HG02981 (cell line): ENCODE results near the gene PIEZO2.

Experiments used
- ATAC-seq: cut with Tn5 transposase; IDR thresholded peaks from one replicate; pipeline ENCODE4 v1.9.1; 2021; ENCODE audit warnings: mild to moderate bottlenecking, moderate library complexity; ENCODE audit not compliant: unreplicated experiment

Gene PIEZO2

DNA sequence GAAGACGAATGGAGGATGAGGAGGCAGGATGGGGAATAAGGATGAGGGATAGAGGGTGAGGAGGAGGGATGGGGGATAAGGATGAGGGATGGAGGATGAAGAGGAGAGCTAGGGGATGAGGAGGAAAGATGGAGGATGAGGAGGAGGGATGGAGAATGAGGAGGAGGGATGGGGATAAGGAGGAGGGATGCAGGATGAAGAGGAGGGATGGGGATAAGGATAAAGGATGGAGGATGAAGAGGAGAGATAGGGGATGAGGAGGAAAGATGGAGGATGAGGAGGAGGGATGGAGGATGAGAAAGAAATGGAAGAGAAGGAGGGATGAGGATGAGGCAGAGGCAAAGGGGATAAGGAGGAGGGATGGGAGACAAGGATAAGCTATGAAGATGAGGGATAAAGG lies 393.5 kb downstream of the PIEZO2 start:
- ATAC-seq = no peak

DNA sequence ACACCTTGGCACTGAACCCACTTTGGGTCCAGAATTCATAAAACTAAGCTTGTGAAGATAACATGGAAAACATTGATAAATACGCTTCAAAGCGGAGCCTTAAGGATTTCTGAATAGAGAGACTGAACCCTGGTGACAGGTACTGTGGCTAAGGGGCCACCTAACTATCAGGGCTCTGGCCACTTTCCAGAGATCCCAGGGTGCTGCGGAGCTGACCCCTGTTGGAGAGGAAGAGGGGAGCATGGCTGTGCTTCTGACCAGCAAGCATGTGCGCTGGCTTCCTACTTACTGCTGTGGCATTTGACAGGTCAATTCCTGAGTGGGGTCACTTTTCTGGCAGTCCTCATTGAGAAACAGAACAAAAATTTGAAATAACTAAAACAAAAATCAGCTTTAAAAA lies 395.2 kb downstream of the PIEZO2 start:
- ATAC-seq = no peak

DNA sequence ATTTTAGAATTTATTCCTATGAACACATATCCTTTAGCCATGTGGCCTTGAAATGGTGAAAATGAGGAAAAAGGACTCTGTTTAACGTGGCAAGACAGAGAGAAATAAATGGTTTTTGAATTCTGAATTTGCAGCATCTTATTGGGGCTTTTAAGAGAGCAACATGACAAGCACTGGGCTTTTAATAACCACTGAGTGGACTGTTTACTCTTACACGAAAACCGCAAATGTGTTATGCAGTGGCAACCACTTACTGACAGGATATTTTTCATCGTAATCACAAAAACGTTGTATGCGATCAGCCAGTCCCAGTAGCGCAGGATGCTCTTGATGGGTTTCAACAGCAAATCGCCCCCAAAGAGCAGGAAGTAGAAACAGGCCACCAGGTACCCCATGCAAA lies 397.0 kb downstream of the PIEZO2 start:
- no peak for ATAC-seq

DNA sequence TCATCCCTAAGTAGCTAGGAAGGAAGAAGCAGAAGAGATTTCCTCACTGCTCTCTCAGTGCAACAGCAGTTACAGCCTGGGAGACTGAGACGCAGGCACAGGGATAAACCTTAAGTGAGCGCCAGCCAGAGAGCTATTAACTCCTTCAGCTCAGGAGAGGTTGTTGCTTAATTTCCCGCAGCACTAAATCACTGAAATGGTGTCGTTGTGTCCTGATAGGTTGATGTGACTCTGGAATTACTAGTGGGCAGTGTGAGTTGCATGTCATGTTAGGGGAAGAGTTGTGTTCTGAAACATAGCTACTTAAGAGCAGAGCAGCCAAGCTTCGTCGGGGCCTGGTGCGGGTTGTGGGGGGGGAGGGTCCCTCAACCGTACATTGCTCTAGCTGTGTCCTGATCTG lies 397.7 kb downstream of the PIEZO2 start:
- ATAC-seq = no peak

DNA sequence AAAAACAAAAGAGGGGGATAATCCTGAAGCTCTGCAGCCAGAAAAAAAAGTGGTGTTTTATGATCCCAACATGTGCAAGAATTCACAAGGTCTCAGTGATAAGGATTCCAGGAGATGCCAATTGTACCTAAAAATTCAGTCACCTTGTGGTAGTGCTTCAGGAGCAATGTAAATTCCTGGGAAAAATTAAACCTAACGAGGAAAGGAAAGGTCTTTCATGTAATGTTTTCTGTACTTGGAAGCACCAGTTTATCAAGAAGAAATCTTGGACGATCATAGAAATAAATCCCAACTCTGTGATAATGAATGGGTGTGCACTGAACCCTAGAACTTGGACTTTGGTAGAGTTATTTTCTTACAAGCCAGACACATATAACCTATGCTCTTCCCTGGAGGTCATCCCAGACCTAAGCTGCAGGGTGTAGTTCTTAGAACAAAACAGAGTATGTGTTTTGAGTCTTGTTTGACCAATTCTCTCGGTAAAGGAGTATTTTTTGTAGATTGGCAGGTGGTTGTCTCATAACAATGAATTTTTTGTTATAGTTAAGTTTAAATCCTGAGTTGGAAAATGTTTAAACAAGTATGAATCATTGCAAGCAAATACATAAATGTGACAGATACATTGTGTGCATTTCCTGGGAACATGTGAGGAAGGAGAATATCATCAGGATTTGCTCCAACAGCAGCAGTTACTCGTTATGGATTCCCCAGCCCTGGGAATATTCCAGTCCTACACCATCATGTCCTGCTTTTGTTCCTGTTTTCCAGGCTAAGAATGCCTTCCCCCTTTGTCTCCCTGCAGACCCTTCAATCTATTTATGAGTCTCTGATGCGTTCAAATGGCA lies 399.0 kb downstream of the PIEZO2 start:
- ATAC-seq = no peak

- no peak for ATAC-seq
Measured at GRCh38 chr18:10748641-10749040, 400.7 kb downstream of the PIEZO2 start.

GRCh38 chr18:10745971-10746370 lies 403.4 kb downstream of the PIEZO2 start:
- no peak for ATAC-seq

DNA sequence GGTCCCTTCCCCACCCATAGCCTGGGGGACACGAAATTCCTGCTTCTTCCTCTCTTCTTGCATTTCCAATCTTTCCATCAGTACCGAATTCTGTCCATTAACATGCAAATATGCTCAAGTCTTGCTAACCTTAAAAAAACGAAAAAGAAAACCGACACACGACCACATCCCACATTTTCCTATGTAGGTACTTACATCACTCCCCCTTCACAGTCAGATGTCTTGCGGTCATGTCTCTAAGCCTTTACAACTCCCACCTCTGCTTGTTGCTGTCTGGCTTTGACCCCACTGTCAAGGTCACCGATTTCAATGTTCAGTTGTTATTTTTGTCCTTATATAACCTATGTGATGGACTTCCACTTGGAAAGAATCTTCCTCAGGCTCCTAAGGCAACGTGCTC lies 404.1 kb downstream of the PIEZO2 start:
- ATAC-seq = no peak

- no peak for ATAC-seq
Measured at GRCh38 chr18:10743766-10744165, 405.6 kb downstream of the PIEZO2 start.

DNA sequence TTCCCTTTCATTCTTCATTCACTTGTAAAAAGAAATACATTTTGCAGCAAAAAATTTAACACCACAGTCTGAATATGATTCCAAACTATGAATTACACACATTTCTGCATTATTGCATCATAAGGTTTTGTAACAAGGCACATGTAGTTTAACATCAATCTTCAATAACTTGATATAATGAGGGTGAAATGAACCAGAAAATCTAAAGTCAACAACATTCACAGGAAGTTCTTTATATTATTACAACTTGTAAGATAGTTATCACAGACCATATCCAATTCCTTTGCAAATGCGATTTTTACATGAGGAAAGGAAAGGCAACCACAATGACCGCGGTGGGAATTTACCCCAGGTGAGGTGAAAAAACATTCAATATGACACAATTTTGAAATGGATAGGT lies 410.2 kb downstream of the PIEZO2 start:
- ATAC-seq = no peak

DNA sequence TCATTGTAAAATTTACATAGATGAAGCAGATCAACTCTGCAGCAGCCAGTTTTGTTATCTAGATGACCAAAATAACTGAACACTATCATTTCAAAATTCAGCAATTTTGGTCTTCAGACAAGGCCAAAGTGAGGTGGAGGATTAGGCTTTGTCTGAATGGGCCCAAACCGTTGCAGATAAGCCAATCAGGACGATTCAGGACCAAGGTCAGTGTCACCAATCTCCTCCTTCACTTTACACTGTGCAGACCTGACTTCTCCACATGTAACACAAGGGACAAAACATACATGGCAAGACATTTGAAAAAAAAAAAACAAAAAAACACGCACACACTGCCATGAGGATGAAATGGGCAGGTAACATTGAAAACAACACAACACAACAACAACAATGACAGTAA lies 412.4 kb downstream of the PIEZO2 start:
- ATAC-seq = no peak

- ATAC-seq = no peak
Measured at GRCh38 chr18:10732990-10733389, 416.4 kb downstream of the PIEZO2 start.

- no peak for ATAC-seq
Measured at GRCh38 chr18:10727477-10727876, 421.9 kb downstream of the PIEZO2 start.

- no peak for ATAC-seq
Measured at GRCh38 chr18:10726198-10727068, 422.9 kb downstream of the PIEZO2 start.

- no peak for ATAC-seq
Measured at GRCh38 chr18:10724666-10725065, 424.7 kb downstream of the PIEZO2 start.

DNA sequence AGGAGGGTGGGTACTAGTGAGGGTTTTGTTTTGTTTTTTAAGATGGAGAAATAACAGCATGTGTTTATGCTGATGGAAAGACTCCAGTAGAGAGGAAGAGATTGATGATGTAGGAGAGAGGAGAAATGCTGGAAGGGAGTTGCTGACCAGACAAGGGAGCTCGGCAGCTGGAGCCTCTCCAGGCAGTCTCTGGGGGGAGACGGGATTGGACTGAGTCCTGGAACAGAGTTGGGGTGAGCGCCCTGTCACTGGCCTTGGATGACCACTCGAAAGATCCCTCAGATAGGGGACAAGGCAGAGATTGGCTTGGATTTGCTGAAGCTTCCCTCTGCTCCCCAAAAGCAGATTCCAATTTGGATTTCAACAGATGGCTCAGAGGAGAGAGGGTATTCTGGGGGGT lies 425.9 kb downstream of the PIEZO2 start:
- no peak for ATAC-seq

DNA sequence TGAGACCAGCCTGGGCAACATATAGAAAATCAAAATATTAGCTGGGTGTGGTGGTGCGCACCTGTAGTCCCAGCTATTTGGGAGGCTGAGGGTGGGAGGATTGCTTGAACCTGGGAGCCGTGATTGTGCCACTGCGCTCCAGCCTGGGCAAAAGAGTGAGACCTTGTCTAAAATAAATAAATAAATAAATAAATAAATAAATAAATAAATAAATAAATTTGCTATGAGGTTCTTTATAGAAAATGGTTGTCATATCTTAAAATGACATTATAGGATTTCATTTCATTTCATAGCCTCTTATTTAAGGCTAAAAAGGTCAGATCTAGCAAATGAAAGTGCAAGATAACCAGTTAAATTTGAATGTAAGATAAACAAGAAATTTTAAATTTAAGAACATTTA lies 430.6 kb downstream of the PIEZO2 start:
- no peak for ATAC-seq

GRCh38 chr18:10715791-10716190 lies 433.6 kb downstream of the PIEZO2 start:
- no peak for ATAC-seq

- no peak for ATAC-seq
Measured at GRCh38 chr18:10713409-10713808, 436.0 kb downstream of the PIEZO2 start.

GRCh38 chr18:10707294-10707693 lies 442.1 kb downstream of the PIEZO2 start:
- no peak for ATAC-seq

GRCh38 chr18:10705786-10706185 lies 443.6 kb downstream of the PIEZO2 start:
- ATAC-seq = no peak

GRCh38 chr18:10705291-10705690 lies 444.1 kb downstream of the PIEZO2 start:
- no peak for ATAC-seq
